DMS153 treated with DMSO at 0.1 percent for 48 hours (cell line): Measurements from ENCODE around the gene UNC13C.

ENCODE experiments used
- DNase-seq: peaks from one replicate; lab custom pipeline; 2025; ENCODE audit not compliant: unreplicated experiment; lab: John Stamatoyannopoulos, UW

The UNC13C gene

GRCh38 chr15:54102704-54103103 lies 124.5 kb downstream of the UNC13C start:
- no peak for DNase-seq

GRCh38 chr15:54109014-54109413 lies 130.8 kb downstream of the UNC13C start:
- DNase-seq: no peak

GRCh38 chr15:54119051-54119450 lies 140.8 kb downstream of the UNC13C start:
- no peak for DNase-seq

GRCh38 chr15:54120949-54121463 lies 142.8 kb downstream of the UNC13C start:
- DNase-seq: no peak

GRCh38 chr15:54127574-54127973 lies 149.3 kb downstream of the UNC13C start:
- DNase-seq: no peak

- no peak for DNase-seq
Measured at GRCh38 chr15:54131410-54131809, 153.2 kb downstream of the UNC13C start.

DNA sequence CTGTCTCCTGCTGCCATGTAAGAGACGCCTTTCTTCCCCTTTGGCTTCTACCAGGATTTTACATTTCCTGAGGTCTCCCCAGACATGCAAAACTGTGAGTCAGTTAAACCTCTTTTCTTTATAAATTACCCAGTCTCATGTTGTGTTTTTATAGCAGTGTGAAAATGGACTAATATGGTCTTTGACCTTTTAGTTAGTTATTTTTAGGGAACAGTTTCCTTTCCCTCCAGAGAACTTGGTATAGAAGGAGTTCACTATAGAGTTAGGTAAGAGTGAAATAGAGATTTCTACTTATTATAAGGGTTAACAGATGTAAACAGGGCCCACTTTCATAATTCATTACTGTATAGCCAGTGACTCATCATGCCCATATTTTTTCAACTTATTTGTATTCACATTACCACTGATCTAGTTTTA lies 170.9 kb downstream of the UNC13C start:
- no peak for DNase-seq

DNA sequence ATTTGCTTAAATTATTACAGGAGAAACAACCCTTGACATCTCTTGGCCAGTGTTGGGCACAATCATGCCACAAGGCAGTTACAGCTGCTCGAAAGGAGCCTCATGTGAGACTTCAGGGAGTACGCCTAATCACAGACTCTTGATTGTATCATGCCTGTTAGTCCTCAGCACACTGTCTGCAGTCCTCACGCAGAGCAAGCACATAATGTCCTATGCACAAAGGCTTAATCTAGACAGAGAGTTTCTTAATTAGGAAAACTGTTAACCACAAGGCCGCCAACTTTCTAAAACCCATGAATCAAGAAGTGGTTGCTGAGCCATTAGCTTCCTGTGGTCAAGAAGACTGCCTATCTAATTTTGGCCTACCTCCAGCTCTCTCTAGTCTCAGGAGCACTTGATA lies 172.0 kb downstream of the UNC13C start:
- no peak for DNase-seq

GRCh38 chr15:54159012-54159411 lies 180.8 kb downstream of the UNC13C start:
- DNase-seq: no peak

GRCh38 chr15:54187325-54187724 lies 209.1 kb downstream of the UNC13C start:
- DNase-seq: no peak

GRCh38 chr15:54197995-54198394 lies 219.8 kb downstream of the UNC13C start:
- DNase-seq: no peak

DNA sequence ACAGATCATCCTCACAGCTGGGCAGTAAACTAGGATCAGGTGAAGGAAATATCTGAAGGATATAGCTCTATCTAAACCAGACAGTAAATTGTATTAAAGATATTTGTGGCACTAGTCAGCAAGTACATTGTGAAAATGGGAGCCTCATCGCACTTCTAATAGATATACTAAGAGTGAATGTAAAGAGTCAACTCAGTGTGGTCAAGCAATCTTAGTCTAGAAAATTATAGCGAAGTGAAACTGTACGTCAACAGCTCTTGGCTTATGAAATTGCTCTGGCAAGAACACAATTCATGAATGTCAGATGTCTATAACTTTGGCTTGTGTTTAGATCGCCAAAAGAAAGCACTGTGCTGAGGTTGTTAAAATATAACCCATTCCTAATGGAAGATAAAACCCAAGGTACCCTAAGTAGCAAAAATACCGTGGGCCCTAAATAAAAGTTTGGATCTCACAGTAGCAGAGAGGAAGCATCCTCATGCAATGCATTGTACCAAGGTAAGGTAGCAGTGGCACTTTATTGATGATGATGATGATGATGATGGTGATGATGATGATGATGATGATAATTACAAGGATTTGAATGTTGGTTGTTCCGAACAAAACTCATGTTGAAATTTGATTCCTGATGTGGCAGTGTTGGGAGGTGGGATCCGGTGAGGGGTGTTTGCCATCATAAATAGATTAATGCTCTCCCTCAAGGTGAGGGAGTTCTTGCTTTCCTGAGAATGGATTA lies 228.5 kb downstream of the UNC13C start:
- DNase-seq: no peak

- DNase-seq: no peak
Measured at GRCh38 chr15:54208786-54209185, 230.5 kb downstream of the UNC13C start.

DNA sequence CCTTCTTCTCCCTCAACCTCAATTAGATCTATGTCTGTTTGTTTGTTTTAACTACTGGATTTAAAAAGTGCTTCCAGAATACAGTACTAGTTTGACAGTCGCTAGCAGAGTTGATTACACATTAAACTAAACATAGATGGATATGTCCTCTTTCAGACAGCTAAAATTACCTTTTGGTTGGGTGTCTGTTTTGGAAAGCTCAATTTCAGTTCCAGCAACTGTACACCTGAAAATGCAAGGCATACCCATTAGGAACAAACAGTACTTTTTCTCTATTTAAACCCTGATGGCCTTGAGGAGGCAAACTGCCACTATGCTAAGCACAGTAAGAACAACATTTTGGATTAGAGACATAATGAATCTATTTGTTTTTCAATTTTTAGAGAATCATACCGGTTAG lies 234.4 kb downstream of the UNC13C start:
- no peak for DNase-seq

GRCh38 chr15:54226455-54226854 lies 248.2 kb downstream of the UNC13C start:
- DNase-seq: no peak

DNA sequence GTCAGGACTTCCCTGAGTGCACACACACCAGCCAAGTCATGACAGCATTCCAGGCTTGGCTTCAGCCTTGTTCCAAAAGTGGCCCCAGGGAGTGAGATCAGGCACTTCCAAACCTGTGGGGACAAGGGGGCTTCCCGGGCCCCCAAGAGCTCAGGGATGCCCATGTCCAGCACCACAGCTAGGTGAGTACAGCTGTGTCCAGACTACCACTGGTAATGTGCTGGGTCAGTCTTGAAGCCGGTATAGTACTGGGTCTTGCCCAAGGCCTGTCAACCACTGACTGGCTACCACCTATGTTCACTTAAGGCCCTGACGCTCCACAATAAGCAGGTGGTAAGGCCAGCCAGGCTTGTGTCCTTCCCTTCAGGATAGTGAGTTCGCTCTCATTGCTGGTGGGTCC lies 249.3 kb downstream of the UNC13C start:
- DNase-seq: no peak

GRCh38 chr15:54250326-54250725 lies 272.1 kb downstream of the UNC13C start:
- no peak for DNase-seq

DNA sequence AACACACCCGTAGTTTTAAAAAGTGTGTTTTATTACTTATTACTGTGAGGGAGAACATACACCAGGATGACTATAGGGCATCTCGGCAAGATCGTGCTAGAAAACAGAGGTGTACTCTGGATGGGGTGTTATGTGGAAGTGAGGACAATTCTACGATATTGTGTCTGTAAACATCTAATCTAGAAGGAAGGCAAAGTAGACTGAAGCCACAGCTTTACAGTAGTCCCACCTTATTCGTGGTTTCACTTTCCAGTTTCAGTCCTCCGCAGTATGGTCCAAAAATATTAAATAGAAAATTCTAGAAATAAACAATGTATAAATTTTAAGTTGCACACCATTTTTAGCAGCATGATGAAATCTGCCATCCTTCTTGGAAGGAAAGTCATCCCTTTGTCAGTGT lies 277.9 kb downstream of the UNC13C start:
- DNase-seq: no peak

DNA sequence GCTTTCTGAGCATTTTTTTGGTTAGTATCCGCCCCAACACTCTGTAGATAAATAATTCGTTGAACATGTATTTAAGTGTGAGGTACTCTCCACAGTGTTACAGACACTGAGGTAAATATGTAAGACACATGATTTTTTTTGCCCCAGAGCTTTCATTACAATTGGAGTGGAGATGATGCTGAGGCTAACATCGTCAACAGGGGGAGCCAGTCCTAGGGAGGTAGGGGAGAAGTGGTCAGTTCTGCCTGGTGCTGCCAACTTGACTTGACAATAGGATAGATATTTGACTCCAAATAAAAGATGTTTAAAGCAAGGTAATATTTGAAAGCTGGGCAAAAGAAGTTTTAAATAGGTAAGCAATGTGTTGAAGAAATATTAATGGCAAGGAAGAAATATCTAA lies 295.7 kb downstream of the UNC13C start:
- no peak for DNase-seq

DNA sequence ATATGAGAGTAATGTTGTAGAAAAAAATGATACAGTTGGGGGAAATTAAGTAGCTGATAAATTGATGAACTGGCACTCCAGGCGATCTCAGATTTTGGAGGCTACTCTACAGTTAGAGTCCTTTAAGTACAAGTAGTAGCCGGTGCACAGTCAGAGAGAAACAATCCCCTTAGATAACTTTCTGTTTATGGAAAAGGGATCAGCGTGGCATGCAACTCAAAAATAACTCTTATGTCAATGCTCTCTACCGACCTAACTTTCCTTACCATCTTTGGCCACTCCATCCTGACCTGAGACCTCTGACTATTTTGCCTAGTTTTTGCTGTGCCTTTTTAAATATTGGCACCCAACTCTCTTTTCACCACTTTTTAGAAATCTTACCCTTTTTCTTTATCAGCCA lies 299.6 kb downstream of the UNC13C start:
- DNase-seq: no peak

- DNase-seq: no peak
Measured at GRCh38 chr15:54280726-54281125, 302.5 kb downstream of the UNC13C start.

DNA sequence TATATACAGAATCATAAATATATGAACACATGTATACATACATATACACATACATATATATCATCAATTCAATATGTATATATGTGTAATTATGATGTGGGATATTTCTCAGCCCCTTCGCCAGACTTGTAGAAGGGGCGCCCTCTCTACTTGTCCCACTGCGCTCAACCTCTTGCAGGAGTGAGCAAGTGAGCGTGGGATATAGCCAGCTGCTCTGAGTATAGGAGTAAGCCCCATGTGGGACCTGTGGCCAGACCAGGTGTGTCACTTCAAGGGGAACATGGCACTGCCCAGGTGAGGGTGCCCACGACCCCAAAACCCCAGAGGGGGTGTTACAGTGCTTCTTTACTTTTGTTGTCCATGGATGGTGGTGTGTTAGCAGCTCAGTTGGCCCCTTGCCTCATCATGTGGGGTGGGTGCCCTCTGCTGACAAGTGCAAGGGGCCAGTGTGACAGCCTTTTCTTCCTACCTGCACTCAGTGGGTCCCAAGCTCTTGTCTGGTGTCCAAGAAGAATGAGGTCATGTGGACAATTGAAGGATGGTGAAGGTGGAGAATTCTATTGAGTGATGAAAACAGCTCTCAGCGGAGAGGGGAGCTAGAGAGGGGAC lies 304.1 kb downstream of the UNC13C start:
- DNase-seq: no peak

GRCh38 chr15:54288049-54288448 lies 309.8 kb downstream of the UNC13C start:
- DNase-seq: no peak
